HG02870 (cell line): Measurements from ENCODE around the gene FOXRED2.
"Not testable (repeated sequence)": the region's sequence is repeated elsewhere in the genome, so short reads cannot be mapped to it uniquely, and the experiment has no call there.

Experiments
- ATAC-seq: cut with Tn5 transposase; IDR thresholded peaks from one replicate; pipeline ENCODE4 v1.9.1; 2021; ENCODE audit warnings: mild to moderate bottlenecking, moderate library complexity; ENCODE audit not compliant: unreplicated experiment

FOXRED2 gene

GRCh38 chr22:36452250-36452977, 54.4 kb downstream of the FOXRED2 start:
- ATAC-seq: no peak

- not testable (repeated sequence) for ATAC-seq
Observed at GRCh38 chr22:36450923-36451322, 55.9 kb downstream of the FOXRED2 start.

- no peak for ATAC-seq
Observed at GRCh38 chr22:36449596-36450175, 57.2 kb downstream of the FOXRED2 start.

DNA sequence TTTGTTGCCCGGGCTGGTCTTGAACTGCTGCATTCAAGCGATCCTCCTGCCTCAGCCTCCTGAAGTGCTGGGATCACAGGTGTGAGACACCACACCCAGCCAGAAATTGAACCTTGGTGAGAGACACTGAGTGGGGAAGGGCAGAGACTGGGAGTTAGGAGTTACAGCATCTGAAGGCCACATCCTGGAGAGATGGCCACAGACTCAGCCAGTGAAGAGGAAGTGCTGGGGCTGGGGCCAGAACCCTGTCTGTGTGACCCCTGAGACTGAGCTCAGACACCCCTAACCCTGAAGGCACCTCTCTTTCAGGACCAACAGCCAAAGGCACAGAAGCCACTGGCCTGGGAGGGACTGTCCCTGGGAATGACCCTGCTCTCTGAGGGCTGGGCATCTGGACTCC, 59.2 kb downstream of the FOXRED2 start:
- no peak for ATAC-seq

GRCh38 chr22:36445158-36445668, 61.6 kb downstream of the FOXRED2 start:
- no peak for ATAC-seq

- no peak for ATAC-seq
Observed at GRCh38 chr22:36443198-36443770, 63.6 kb downstream of the FOXRED2 start.

DNA sequence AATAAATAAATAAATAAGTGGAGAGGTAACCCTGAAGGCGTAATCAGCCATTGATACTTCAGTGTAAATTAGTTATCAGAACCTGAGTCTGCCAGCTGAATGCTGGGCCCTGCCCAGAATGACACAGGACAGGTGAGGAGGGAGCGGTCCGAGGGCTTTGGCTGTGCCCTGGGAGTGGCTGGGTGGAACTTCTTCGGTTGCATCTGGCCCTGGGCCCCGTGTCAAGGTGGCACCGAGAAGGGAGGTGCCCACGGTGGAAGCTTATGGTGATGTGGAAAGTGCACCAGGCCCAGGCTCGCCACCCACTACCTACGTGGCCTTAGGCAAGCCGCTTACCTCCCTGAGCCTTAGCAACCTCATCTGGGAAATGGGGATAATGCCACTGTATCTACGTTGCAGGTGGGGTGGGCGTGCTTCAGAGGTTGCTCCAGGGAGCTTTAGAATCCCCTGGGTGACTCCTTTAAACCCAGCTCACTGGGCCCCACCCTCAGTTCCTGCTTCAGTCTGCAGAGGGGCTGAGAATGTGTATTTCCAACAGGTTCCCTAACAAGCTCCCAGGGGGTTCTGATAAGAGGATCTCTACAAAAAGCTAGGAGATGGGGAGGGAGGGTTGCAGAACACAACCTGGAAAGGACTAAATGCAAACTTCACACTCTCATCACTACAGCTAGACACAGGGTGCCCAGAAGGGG, 64.2 kb downstream of the FOXRED2 start:
- no peak for ATAC-seq

DNA sequence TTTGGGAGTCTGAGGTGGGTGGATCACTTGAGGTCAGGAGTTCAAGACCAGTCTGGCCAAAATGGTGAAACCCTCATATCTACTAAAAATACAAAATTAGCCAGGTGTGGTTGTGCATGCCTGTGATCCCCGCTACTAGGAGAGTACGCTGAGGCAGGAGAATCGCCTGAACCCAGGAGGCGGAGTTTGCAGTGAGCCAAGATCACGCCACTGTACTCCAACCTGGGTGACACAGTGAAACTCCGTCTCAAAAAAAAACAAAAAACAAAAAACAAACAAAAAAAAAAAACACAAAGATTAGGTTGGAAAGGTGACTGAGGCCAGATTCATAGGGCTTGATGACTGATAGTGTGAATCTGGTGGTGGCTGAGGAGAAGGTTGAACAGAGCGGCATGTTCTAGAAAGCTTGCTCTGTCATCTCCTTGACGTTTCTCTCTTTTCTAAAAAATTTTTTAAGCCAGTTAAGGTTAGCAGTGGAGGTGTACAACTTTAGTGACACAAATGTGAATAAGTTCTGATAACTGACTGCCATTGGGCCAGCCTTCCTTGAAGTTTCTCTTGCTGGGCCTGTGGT, 66.3 kb downstream of the FOXRED2 start:
- ATAC-seq: no peak

DNA sequence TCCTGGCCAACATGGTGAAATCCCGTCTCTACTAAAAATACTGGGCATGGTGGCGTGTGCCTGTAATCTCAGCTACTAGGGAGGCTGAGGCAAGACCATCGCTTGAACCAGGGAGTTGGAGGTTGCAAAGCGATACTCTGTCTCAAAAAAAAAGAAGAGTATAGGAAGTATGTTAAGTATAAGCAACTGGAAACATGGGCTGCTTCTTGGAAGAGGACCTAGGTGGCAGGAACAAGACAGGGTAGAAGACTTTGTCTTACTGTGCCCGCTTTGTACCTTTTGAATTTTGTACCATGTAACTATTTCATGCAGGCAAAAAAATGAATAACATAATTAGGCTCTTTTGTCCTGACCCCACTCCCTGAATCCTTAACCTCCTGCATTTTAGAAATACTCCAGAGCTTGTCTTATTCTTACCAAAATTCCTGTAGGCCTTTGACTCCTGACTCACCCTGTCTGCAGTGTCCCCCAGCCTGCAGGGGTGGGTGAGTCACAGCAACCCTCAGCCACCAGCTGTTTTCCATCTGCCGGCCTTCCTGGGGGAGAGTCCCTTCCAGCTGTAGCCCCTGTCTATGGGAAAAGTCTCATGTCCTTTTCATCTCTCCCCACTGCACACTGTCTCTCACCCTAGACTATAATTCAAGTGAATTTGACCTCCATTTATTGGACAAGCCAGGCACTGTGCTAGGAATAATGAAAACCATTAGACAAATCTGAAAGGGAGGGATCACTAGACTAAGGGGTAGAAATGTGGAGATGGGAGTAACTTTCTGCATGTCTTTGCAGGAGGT, 67.2 kb downstream of the FOXRED2 start:
- no peak for ATAC-seq
